Activated CD8-positive, alpha-beta memory T cell treated with anti-CD3 and anti-CD28 coated beads, Interleukin-2, amount 50 U/mL, for 24 hours (primary cell): ENCODE measurements around the gene GGTLC1.

Experiments
- DNase-seq: peaks from one replicate; pipeline ENCODE4 v3.0.0-alpha.2; 2020; ENCODE audit errors: extremely low read depth

Gene GGTLC1

DNA sequence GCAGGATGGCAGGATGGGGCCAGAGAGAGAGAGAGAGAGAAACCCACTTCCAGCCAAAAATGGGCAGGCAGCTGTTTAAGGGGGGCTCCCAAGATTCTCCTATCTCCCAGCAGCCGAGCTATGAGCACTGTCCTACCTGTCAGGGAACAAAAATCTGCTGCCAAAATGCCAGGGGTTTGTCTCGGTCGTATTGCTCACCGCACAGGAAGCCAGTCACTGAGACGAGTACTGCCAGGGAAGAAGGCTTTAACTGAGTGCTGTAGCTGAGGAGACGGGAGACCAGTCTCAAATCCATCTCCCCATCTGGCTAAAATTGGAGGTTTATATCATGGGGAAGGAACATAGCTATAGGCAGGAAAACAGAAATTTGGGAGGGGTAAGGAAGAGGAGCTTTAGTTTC is 22.3 kb downstream of the GGTLC1 start:
- DNase-seq = no peak

DNA sequence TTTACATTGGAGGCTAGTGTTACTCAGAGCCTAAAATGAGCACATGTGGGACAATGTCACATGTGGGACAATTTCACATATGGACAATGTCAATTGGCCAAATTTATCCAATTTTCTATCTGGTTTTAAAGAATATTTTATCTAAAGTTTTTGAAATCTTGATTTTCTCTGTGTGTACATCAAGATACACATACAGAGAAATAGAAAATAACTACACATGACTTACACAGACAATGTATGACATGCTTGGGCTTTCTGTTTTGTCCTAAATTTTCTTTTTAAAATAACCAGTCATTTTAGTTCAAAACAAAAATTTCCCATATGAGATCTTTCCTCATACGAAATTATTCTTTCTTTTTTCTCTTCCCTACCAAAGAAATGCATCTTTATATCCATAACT is 24.6 kb downstream of the GGTLC1 start:
- DNase-seq = no peak

DNA sequence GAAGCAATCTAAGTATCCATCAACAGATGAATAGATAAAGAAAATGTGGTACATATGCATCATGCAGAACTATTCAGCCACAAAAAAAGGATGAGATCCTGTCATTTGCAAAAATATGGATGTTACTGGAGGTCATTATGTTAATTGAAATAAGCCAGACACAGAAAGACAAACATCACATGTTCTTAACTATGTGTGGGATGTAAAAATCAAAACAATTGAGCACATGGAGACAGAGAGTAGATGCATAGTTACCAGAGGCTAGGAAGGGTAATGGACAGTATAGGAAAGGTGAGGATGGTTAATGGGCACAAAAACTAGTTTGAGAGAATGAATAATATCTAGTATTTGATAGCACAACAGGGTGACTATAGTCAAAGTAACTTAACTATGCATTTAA is 26.3 kb downstream of the GGTLC1 start:
- no peak for DNase-seq

DNA sequence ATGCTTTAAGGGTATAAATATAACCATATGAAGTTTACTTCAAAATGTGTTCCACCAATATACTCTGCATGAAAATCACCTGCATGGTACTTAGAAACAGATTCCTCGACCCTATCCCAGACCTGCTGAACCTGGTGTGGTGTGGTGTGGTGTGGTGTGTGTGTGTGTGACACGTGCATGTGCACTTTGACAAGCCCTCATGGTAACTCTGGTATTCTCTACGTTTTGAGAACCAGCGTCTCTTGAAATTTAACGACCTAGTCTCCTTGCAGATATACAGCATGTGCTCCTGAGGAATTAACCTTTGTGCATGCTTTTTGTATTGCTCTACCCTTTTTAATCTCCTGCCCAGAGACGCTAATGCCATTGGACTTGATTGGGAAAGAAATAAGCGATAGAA is 29.5 kb downstream of the GGTLC1 start:
- no peak for DNase-seq

DNA sequence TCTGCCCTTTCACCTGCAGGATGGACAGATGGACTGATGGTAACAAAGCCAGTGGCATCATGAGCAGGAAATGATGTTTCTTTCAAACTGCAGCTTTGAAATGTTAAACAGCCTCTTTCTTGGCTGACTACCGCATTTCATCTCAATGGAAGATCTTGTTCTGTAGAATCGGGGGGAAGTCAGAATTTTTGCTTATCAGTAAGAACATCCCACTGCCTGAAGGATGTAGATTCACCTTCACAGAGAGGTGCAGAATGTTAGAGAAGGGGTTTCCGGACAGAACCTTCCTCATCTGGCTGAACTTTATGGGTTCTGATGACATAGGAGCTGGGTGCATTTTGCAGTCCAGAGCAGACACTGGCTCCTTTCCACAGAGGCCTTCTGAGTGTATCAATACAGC is 32.7 kb downstream of the GGTLC1 start:
- DNase-seq = no peak

DNA sequence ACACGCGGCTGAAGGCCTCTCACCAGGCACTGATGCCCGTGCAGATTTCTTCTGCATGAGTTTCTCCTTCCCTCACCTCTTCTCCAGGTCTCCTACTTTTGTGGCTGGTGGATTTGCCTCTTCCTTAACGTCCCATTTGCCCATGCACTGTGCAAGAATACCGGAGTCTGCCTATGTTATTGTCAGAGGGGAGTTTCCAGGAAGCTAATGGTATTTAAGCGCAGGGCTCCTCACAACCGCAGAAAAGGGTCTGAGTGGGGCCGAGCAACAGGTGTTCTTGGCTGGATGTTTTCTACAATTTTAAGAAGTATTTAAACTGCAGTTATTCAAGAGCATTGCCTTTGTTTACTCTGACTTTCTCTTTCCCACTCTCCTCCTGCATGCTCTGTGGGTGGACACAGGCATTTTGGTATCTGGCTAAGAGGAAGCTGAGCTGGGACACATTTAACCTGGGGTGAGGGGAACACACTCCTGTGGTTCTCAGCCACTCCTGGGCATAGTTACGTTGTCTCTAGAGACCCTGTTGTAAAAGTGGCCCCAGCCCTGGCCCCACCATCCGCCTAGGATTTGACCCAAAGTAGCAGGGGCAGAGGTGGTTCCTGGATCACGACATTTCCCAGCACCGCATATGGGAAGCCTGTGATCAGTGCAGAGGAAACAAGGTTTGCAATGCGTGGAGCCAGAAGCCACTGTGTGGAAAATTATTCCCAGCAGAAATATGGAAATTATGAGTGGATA is 34.4 kb downstream of the GGTLC1 start:
- DNase-seq = no peak

DNA sequence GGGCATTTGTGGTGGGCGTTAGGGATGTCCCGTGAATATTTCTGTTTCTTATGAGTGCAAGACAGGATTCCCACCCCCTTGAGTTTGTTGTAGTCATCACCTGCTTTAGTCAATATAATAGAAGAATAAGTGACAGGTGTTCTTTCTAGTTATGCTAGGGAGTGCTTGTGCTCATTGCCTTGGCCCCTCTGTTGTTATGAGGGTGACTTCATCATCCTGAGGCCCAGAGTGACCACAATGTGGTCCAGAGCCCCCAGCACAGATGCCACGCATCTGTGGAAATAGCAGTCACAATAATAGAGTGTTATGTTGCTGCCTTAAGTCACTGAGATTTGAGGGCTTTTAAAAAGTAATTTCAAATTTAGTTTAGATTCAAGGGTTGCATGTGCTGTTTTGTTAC is 42.4 kb downstream of the GGTLC1 start:
- DNase-seq = no peak

DNA sequence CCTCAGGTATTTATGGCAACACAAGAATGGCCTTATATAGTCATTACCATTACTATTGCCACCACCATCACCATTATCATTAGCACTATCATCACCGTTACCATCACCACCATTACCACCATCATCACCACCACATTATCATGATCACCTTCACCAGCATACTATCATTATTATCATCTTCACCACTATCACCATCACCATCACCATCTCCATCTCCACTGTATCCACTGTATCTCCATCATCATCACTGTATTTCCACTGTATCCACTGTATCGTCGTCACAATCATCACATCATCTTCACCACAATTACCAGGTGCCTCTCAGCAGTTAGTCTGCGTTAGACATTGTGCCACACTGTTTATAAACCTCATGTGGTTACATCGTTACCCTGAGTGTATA is 45.3 kb downstream of the GGTLC1 start:
- DNase-seq = no peak

DNA sequence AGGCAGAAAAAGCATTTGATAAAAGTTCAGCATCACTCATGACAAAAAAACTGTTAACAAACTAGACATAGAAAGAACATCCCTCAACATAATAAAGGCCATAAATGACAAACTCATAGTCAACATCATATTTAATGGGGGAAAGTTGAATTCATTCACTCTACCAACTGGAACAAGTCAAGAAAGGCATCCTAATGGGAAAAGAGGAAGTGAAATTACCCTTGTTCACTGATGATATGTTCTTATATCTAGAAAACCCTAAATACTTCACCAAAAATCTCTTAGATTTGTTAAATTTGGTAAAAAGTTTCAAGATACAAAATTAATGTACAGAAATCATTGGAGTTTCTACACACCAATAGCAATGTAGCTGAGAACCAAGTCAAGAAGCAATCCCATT is 48.9 kb downstream of the GGTLC1 start:
- no peak for DNase-seq

DNA sequence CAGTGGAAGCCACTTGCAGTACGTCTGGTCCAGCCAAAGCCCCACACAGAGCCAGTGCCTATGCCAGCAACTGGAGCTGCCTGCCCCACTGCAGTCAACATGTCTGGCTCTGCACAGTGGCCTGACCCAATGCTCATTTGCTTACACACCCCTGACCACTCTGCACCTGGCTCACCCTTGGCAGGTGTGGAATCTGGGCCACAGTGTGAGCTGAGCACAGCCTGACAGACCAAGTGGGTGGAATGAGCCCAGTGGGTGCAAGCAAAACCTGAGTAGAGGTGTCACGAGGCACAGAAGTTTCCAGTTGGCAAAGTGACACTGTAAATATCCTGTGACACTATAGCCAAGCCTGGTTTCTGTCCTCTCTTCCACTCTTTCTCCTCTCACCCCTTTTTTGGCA is 49.5 kb downstream of the GGTLC1 start:
- no peak for DNase-seq

DNA sequence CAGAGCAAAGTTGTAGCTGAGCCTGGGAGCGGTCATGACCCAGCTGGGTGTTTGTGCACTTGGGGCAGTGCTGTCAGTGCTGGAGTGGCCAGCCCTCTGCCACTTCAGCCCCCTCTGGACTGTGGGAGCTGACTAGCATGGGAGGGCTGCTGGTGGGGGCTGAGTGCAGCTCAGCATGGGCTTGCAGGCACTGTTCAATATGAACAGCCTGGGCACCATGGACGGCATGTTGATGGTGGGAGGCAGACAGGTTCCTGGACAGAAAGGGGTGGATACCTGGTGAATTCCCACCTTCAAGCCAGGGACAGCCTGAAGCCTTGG is 50.5 kb downstream of the GGTLC1 start:
- DNase-seq = no peak

DNA sequence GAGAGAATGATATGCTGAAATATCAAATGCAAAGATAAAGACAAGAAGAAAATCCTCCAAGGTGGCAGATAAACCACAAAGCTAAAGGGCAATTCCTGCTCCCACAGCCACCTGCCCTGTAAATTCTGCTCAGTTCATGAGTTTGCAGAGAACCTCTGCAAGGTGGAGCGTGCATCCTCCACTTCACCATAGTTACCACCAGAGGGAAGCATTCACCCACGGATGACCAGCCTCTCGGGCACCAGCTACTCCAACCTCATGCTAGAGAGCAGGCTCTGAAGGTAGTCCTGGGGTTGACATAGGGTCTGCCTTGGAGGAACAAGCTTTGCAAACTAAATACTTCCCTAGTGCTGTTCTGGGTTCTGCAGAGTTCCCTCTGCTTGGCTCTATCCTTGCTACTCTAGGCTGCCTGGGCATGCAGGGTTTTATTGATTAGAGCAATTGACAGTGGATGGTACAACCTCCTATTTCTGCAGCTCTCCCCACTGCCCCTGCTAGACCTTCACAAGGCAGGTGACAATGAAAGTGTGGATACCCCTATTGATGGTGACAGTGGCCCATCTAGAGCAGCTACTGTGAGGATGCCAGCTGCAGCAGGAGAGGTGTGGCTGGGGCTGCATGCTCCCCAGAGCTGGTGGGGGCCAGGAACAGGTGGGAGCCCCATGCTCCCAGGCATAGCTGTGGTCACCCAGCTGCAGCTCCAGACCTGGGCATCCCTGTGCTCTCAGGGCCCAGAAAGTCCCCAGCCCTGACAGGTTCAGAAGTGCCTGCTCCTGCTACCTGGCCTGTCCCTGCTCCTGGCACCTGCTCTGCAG is 51.1 kb downstream of the GGTLC1 start:
- no peak for DNase-seq
